Middle frontal gyrus (tissue), 1 donor: ENCODE measurements around the gene ST8SIA3.
"Not testable (repeated sequence)": the region's sequence is repeated elsewhere in the genome, so short reads cannot be mapped to it uniquely, and the experiment has no call there.

ENCODE experiments used
- DNase-seq: peaks from one replicate; pipeline ENCODE4 v3.0.0-alpha.2; 2015; ENCODE audit warnings: low spot score; ENCODE audit errors: extremely low spot score

Gene ST8SIA3

DNA sequence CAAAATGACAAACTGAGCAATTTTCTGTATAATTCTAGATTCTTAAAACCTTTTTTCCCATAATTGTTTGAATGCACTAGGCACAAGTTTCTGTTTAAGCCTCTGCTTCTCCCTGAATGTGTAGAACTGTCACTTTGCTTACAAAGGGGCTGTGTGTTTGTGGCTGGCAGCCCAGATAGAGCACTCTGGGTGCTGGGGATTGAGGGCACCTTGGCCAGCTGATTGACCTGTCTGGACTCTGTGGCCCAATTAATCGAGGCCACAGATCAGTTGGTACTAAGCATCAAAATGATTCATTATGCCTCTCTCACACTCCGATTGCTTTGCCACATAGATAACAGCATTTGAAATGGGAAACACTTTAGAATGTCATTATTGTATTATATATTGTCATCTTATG lies 12.1 kb downstream of the ST8SIA3 start:
- DNase-seq: no peak

DNA sequence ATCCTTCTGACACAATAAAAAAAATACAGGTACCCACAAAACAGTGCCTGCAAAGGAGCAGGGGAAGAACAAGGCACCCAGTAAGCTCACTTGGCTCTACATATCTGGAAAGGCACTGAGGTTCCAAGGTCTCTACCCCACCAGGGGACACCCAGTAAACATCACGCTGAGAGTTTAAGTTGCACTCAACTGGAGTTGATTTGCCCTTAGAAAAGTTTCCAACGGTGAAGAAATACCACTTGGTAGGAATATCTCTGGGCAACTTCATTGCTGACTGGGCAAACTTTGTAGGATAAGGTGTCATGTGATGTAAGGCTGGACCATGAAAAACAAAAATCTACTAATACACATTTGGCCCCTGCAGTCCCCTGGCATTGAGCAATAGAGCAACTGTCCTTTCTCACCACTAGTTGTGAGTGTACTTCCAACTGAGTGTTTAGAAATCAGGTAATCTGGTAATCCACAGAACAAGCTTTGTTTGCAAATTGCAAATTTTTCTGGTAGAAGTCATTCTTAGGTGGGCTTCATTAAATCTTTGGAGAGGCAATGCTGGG lies 14.2 kb downstream of the ST8SIA3 start:
- no peak for DNase-seq

DNA sequence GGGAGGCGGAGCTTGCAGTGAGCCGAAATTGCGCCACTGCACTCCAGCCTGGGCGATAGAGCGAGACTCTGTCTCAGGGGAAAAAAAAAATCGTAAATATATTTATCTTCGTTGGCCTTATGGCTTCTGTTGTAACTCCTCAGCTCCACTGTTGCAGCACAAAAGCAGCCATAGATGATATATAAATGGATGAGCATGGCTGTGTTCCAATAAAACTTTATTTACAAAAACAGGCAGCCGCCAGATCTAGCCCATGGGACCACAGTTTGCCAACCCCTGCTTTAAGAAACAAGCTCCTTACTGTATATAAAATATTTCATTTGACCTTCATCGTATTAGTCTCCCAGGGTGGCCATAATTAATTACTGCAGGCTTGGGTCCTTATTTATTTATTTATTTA lies 20.1 kb downstream of the ST8SIA3 start:
- no peak for DNase-seq

DNA sequence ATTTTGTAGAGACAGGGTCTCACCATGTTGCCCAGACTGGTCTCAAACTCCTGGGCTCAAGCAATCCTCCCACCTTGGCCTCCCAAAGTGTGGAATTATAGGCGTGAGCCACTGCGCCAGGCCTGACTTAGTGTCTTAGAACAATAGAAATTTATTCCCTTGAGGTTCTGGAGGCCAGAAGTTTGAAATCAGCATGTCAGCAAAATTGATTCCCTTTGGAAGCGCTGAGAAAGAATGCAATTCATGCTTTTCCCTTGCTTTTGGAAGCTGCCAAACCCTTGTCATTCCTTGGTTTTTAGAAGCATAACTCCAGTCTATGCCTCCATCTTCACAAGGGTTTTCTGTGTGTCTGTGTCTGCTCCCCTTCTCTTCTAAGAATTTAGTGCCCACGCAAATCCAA lies 20.7 kb downstream of the ST8SIA3 start:
- no peak for DNase-seq

DNA sequence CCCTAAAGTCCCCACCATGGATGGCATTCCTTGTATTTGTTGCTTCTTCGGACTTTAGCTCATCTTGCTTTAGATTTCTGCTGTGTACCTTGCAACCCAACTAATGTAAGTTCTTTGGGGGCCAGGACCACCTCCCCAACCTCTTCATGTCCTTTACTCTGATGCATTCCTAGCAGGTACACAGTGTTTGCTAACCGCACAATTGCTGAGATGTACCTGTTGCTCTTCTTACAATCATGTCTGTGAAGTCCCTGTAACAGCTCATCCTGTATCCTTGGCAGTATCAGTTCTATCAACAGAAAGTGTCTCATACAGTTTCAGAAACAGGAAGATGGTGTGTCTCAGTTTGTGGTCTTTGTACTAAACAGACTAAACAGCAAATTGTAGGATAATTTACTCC lies 24.1 kb downstream of the ST8SIA3 start:
- DNase-seq: no peak

DNA sequence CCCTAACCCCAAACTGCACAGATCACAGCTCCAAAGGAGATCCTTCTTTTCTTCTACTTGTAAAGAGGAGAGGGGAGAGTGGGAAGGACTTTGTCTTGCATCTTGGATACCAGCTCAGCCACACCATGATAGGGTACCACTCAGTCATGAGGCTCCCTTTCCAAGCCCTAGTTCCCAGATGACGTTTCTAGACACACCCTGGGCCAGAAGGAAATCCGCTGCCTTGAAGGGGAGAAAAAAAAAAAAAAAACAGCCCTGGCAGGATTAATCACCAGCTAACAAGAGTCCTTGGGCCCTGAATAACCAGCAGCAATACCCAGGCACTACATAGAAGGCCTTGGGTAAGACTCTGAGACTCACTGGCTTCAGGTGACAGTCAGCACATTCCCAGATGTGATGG lies 36.9 kb downstream of the ST8SIA3 start:
- no peak for DNase-seq

DNA sequence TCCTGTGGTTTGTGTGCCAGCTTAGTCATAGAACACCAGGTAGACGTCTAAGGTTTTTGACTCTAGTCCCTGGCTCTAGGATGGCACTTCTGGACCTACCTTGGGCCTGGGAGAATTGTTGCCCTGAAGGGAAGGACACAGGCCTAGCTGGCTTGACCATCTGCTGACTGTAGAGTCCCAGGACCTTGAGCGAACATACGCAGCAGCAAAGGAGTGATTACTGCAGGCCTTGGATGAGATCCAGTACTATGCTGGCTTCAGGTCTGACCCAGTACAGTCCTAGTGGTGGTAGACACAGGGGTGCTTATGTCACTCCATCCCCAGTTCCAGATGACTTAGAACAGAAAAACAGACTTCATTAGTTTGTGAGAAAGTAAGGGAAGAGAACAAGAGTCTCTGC lies 37.7 kb downstream of the ST8SIA3 start:
- no peak for DNase-seq

DNA sequence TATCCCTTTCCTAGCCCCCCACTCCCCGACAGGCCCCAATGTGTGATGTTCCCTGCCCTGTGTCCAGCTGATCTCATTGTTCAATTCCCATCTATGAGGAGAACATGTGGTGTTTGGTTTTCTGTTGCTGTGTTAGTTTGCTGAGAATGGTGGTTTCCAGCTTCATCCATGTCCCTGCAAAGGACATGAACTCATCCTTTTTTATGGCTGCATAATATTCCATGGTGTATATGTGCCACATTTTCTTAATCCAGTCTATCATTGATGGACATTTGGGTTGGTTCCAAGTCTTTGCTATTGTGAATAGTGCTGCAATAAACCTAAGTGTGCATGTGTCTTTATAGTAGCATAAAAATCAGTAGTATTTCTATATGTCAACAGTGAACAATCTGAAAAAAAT lies 42.4 kb downstream of the ST8SIA3 start:
- not testable (repeated sequence) for DNase-seq

DNA sequence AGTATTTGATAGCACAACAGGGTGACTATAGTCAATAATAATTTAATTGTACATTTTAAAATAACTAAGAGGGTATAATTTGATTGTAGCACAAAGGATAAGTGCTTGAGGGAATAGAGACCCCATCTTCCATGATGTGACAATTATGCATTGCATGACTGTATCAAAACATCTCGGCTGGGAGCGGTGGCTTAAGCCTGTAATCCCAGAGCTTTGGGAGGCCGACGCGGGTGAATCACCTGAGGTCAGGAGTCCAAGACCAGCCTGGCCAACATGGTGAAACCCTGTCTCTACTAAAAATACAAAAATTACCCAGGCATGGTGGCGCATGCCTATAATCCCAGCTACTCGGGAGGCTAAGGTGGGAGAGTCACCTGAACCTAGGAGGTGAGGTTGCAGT lies 44.5 kb downstream of the ST8SIA3 start:
- DNase-seq: not testable (repeated sequence)

DNA sequence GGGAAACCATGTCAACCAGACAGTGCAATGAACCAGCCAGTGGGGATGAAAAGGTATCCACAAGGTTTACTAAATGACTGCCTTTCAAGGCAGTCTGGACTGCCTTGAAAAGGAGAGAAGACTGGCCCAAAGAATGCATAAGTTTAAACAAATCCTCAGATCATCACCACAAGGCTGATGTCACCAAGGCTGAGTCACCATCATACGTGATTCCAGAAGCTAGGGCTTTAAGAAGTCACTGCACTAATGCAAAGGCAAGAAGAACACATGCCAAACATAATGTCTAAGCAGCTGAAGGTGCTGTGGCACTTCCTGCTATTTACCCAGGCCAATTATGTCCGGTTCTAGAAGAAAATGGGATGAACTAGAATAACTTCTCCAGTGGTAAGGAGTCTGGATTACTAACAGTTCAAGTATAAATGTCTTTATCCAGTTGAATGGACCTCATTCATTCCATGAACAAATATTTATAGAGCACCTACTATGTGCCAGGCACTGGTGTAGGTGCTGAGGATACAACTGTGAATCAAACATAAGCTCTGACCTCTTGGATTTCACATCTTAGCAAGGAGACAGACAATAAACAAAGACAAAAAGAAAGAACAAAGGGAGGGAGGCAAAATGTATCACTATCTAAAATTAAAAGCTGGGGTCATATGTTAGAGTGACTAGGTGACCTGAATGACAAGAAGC lies 45.2 kb downstream of the ST8SIA3 start:
- DNase-seq: no peak

DNA sequence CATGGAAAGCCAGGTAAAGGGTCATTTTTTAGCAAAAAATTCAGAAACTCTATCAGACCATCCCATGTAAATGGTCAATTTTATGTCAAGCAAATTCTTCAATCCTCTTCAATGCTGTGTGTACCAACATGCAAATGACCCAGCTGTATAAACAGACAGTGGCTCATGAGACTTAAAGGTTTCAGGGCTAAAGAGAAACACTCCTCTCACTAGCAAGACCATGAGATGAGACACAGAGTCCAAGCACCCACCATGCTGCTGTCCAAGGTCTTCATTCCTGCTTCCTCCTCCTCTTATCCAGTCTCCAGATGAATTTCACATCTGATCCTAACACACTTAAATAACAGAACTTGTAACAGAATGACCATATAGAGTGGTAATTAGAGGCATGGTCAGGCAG lies 52.0 kb downstream of the ST8SIA3 start:
- no peak for DNase-seq

DNA sequence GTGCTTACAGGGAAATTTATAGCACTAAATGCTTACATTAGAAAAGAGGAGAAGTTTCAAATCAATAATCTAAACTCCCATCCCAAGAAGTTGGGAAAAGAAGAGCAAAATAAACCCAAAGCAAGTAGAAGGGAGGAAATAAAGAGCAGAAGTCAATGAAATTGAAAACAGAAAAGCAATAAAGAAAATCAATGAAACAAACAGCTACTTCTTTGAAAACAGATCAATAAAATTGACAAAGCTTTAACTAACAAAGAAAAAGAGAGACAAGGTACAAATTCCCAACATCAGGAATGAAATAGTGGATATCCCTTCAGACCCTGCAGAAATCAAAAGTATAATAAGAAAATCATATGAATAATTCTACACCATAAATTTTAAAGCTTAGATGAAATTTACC lies 57.3 kb downstream of the ST8SIA3 start:
- DNase-seq: no peak

DNA sequence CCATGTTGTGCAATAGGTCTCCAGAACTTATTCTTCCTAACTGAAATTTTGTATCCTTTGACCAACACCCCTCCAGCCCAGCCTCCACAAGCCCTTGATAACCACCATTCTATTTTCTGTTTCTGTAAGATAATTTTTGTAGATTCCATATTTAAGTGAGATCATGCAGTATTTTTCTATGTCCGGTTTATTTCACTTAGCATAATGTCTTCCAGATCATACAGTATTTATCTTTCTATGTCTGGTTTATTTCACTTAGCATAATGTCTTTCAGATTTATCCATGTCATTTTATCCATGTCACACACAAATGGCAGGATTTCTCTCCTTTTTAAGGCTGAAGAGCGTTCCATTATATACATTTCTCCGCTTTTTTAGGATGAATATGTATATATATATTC lies 58.4 kb downstream of the ST8SIA3 start:
- no peak for DNase-seq

DNA sequence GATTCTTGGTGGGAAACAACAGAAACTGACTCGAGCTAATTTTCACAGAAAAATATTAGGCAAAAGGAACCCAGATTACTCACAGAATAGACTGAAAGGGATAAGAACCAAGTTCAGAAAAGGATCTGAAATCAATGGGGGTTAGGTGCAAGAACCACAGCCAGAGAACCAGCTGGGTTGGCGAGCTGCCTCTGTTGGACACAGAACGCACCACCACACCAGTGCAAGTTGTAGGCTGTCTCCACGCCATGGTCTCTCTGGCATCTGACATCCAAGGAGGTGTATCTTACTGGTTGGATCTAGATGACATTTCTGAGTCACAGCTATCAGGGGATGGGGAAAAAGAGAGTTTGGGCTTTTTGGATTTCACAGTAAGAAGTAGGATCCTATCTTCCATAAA lies 64.2 kb downstream of the ST8SIA3 start:
- DNase-seq: no peak
